Measurements from ENCODE around the gene MAN2A1.
"Not testable (repeated sequence)": the region's sequence is repeated elsewhere in the genome, so short reads cannot be mapped to it uniquely, and the experiment has no call there.

MAN2A1 gene

DNA sequence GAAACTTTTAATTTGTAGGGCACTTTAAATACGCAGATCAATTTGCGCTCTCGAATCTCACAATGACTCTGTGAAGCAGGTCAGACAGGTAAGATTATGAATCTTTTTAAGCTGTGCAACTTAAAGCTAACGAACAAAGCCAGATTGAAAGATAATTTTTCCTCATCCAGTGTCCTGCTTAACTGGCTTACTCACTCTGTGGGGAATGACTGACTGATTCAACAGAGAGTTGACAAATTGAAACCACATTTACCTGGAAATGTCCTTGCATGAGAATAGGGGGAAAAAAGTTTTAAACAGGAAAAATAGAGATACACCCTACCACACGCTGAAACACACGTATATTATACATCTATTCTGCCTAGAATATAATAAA, 187.9 kb downstream of the MAN2A1 start:
- DNase-seq (ENCODE audit: low spot score) = no peak
- no peak overlapping the region for H3K4me3 ChIP-seq
- no peak overlapping the region for H3K27ac ChIP-seq
- TF ChIP-seq, protein P1, sequence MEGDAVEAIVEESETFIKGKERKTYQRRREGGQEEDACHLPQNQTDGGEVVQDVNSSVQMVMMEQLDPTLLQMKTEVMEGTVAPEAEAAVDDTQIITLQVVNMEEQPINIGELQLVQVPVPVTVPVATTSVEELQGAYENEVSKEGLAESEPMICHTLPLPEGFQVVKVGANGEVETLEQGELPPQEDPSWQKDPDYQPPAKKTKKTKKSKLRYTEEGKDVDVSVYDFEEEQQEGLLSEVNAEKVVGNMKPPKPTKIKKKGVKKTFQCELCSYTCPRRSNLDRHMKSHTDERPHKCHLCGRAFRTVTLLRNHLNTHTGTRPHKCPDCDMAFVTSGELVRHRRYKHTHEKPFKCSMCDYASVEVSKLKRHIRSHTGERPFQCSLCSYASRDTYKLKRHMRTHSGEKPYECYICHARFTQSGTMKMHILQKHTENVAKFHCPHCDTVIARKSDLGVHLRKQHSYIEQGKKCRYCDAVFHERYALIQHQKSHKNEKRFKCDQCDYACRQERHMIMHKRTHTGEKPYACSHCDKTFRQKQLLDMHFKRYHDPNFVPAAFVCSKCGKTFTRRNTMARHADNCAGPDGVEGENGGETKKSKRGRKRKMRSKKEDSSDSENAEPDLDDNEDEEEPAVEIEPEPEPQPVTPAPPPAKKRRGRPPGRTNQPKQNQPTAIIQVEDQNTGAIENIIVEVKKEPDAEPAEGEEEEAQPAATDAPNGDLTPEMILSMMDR (IDR thresholded peaks at IDR 0.05) = no peak

DNA sequence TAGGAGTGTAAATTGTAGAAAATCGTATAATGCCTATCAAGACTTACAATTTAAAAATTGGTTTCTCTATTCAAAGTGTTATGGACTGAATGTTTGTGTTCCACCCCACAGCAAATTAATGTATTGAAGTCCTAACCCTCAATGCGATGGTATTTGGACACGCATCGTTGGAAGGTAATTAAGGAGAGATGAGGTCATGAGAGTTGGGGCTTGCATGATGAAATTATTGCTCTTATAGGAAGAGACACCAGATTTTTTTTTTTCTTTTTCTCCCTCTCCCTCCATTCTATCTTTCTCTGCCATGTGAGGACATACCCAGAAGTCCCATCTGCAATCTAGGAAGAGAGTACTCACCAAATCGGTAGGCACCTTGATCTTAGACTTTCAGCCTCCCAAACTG, 189.2 kb downstream of the MAN2A1 start:
- TF ChIP-seq, protein P1 (IDR thresholded peaks at IDR 0.05) = no peak
- Histone ChIP-seq H3K4me3 (no peak overlapping the region), H3K27ac (no peak overlapping the region)
- no peak for DNase-seq (ENCODE audit: low spot score)

DNA sequence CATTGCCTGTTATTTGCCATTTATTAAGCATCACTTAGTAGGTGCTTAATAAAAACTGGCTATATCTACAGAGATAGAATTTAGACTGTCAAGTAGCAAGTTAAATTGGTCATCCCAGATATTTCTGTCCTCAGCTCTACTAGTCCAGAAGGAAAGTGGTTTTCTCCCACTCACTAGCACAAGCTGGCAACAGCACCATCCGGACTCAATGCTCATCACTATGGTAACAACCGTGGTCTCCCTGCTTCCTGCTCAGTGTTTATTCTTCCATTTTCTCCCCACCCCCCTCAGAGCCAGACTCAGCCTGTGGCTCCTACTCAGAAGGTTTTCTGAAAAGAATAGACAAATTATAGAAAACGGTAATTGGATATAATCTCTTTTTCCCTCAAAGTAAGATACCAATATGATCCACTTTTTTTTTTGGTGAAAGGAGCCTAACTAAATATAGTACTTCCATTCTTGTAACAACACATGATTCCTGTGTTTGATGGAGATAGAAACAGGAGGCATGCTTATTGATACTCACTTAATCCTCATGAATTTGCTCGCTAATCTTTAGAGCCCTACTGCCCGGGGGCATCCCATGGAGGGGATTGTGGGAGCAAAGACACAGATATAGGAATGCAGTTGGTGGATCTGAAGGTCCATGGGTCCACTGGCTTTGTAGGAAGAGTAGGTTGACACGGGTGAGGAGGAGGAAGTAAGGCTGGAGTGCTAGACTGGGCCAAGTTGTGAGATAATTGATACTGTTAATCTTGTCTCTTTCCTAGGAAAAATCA, 191.4 kb downstream of the MAN2A1 start:
- Histone ChIP-seq H3K4me3 (no peak overlapping the region), H3K27ac (no peak overlapping the region)
- DNase-seq (ENCODE audit: low spot score) = no peak
- TF ChIP-seq, protein P1 (IDR thresholded peaks at IDR 0.05) = no peak

DNA sequence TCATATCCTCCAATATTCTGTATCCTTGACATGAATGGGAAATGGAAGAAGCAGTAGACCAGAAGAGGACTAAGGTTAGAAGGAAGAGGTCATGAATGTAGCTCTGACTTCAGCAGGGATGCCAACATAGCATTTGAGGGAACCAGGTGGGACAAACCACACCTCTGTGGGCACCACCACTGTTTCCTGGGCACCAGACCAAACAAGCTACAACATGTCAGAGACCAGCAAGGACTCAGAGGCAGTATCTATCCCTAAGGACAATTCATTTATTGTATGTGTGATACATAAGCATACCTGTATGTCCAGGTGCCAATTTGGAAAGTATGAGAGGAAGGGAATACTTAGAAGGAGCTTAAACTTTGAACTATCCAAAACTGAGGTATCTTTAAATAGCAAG, 192.8 kb downstream of the MAN2A1 start:
- no peak overlapping the region for H3K4me3 ChIP-seq
- TF ChIP-seq, protein P1 (IDR thresholded peaks at IDR 0.05) = no peak
- no peak overlapping the region for H3K27ac ChIP-seq
- no peak for DNase-seq (ENCODE audit: low spot score)

DNA sequence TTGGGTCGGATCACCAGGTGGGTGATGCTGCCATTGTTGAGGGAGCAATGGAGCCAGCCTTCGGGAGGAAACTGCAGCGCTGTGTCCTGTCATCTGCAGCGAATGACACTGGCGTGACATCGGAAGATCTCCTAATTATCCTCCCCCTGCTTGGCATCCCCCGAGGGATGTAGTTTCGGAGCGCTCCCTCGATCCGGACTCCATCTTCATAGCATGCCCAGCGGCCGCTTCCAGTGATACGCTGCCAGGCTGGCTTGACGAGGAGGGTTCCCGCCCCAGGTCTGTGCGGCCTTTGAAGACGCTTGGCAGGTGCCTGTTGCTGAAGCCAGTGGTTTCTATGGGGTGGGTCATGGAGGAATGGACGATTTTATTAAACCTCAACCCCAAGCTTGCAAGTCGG, 194.9 kb downstream of the MAN2A1 start:
- Histone ChIP-seq H3K27ac (no peak overlapping the region), H3K4me3 (no peak overlapping the region)
- TF ChIP-seq, protein P1 (IDR thresholded peaks at IDR 0.05) = no peak
- no peak for DNase-seq (ENCODE audit: low spot score)

DNA sequence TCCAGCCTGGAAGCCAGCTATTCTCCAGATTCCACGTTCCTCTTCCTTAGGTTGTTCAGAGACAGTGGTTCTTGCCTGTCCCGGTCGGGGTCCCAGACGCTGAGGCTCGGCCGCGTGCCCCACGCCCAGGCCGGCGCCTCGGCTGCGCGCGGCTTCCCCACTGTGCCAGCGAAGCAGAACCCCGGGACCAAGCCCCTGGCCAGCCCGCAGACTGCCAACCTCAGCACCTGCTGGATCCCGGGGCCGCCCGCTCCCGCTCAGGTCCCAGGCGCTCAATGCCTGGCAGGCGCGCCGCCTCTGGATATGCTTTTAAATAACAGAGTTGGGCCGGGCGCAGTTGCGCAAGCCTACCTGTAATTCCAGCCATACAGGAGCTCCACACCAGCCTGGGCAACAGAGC, 195.5 kb downstream of the MAN2A1 start:
- TF ChIP-seq, protein P1 (IDR thresholded peaks at IDR 0.05) = no peak
- Histone ChIP-seq H3K4me3 (no peak overlapping the region), H3K27ac (no peak overlapping the region)
- no peak for DNase-seq (ENCODE audit: low spot score)

DNA sequence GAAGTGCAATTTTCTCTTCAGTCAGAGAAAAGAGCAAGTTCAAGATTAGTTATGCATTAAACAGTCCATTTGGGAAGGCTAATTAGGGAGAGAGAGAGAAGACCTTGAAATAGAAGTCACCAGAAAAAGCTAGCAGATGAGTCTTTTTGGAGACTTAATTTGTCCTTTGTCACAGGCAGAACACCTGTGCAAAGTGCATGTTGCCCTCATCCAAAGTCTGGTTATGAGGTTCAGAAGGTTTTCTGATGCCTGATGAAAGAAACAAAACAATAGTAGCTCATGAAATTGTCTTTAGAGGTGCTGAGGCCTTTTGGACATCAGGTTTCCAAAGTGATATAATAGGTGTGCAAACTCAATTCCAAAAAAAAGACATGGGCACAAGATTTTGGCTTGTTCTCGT, 199.3 kb downstream of the MAN2A1 start:
- DNase-seq (ENCODE audit: low spot score) = no peak
- H3K4me3 ChIP-seq = no peak overlapping the region
- H3K27ac ChIP-seq = no peak overlapping the region
- TF ChIP-seq, protein P1 (IDR thresholded peaks at IDR 0.05) = no peak

DNA sequence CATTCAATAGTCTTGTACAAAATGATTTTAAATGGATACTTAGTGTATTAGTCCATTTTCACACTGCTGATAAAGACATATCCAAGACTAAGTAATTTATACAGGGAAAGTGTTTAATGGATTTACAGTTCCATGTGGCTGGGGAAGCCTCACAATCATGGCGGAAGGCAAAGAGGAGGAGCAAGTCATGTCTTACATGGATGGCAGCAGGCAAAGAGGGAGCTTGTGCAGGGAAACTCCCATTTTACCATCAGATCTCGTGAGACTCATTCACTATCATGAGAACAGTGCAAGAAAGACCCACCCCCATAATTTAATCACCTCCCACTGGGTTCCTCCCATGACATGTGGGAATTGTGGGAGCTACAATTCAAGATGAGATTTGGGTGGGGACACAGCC, 203.5 kb downstream of the MAN2A1 start:
- not testable (repeated sequence) for H3K27ac ChIP-seq

More for the DNA sequence above, 203.5 kb downstream of the MAN2A1 start:
- not testable (repeated sequence) for DNase-seq (ENCODE audit: low spot score); H3K4me3 ChIP-seq
